C4-2B (cell line): ENCODE data around the gene ARHGAP22.

ENCODE experiments used
- CTCF ChIP-seq: fragments of 450-650 bp; conservative IDR thresholded peaks from 2 replicates; pipeline ENCODE4 v1.5.1; 2017; ENCODE audit warnings: mild to moderate bottlenecking
- ZFX ChIP-seq: fragments of 450-650 bp; IDR thresholded peaks from 2 replicates; pipeline ENCODE4 v1.6.1; 2017

GRCh38 chr10:48518986-48519385 lies 85.9 kb downstream of the ARHGAP22 start:
- TF ChIP-seq CTCF (no peak), ZFX (no peak)
